Measurements from ENCODE around the gene WDFY1.

WDFY1 gene

DNA sequence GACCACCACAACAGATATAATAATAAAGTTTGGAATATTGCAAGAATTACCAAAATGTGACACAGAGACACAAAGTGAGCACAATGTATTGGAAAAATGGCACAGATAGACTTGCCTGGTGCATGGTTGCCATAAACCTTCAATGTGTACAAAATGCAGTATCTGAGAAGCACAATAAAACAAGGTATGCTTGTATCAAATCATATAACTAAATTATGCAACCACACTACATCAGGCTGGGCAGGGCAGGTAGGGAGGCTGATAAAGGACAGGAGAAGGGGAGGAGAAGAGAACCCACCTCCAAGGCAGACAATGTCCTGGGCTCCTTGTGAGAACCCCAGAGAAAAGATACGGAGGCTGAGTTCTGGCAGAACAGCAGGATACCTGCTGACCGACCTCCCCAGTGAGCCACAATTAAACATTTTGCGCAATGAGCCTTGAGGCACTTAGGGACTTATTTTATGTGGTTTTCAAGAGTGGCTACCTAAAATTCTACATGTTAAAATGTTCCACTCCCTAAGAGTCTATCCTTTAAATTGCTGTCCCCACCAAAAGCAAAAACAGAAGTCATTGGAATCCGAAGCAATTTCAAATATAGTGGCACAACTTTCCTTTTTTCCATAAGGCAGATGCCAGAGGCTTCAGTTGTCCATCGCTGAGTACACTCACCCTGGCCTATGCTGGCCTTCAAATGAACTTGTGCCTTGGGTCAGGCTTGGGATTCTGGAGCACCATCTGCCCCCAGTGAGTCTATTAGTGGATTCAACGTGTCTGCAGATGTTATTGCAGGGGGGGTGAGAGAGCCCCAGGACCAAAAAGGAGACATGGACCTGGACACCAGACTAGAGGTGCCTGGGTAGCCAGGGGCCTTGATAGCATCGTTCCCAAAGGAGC, 16.8 kb downstream of the WDFY1 start:
- no peak for DNase-seq

GRCh38 chr2:223925106-223925505, 20.0 kb downstream of the WDFY1 start:
- no peak for DNase-seq

- no peak for DNase-seq
These were observed 21.2 kb downstream of the WDFY1 start for GRCh38 chr2:223923976-223924375.

- DNase-seq = no peak
These were observed 22.8 kb downstream of the WDFY1 start for GRCh38 chr2:223922308-223922707.

DNA sequence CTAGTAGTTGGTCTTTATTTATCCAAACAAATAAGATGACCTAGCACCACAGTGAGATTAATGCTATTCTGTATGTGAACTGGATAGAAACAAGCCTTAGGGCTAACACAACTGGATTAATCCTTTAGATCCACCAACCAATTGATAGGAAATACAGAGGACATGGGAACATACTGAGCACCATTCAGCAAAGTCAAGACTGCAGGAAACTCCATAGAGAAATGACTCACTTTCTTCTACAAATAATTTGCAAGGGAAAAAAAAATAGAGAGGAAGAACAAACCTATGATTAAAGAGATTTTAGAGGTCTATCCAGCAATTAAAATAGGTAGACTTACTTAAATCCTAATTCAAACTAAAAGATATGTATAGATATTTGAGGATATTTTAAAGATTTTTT, 23.9 kb downstream of the WDFY1 start:
- no peak for DNase-seq

DNA sequence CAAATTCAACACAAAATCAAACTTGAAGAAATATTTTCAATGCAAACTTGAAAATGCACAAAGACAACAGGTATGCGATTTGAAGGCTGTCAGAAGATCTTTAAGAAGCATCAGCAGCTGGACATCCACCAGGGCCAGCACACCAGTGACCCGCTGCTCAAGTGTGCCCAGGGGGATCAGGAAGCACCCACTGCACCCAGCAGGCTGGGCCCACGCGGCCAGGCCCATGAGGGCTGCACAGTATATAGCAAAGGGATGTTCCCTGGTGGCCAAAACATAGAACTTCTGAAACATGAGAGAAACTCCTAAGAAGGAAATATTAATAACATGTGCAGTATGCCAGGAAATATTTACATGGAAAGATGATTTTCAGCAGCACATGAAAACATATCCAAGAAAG, 25.0 kb downstream of the WDFY1 start:
- DNase-seq = no peak

- DNase-seq = no peak
These were observed 26.4 kb downstream of the WDFY1 start for GRCh38 chr2:223918671-223919134.

DNA sequence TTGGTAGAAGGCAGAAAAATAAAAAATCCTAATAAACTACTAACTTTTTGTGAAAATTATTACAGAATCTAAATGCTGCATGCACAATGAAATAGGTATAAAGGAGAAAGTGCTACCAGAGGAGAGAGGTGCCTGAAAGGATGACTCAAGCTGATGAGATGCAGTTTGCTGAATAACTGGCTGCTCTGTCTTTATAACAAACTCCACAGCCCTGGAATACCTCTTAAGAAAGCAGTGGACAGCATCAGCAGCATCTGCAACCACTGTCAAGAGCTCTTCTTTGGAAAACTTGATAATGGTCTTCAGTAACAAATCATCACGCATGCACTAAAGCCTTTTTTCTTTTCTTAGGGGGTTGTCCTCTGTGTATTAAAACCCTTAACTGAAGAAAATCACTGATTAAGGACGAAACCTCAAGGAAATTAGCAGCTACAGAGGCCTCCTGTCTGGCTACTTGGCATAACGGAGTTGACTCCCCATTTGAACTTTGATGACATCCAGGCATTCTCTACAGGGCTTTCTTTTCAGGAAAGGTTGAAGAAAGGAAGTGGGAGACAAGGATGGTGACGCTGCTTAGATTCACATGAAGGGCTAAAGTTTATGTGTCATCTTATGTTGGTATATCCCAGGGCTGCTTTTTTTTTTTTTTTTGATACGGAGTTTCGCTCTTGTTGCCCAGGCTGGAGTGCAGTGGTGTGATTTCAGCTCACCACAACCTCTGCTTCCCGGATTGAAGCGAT, 28.8 kb downstream of the WDFY1 start:
- DNase-seq = no peak

GRCh38 chr2:223915071-223915470, 30.1 kb downstream of the WDFY1 start:
- DNase-seq = no peak

- DNase-seq = no peak
These were observed 30.8 kb downstream of the WDFY1 start for GRCh38 chr2:223914324-223914723.

DNA sequence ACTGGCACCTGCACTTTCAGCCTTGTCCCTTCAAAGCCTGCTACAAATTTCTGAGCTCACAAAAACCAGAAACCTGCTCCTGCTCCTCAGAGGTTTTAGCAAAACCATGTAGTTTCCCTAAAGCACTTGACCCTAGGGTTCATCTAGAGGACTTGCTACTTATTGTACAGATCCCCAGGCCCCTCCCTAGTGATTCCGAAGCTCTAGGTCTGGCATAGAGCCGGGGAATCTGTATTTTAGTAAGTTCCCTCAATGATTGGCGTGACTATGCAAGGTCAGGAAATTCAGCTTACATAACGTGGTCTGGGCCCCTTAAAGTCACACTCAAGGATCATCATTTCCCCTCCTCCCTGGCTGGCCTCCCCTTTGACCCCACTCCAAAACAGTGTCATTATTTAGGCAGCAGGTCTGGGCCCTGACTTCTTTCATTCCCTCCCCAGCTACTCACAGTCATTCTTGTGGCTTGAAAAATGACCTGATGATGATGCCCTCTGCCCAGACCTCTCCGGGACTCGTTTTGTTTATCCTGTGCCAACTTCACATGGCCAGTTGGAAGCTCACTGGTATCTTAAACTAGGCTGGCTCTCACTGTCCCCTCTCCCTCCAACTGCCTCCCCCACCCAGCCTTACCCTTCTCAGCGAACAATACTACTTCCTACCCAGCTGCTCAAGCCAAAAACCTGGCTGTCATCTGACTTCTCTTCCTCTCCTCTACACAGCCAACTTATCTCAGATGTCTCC, 36.0 kb downstream of the WDFY1 start:
- no peak for DNase-seq

GRCh38 chr2:223908304-223908998, 36.7 kb downstream of the WDFY1 start:
- no peak for DNase-seq

GRCh38 chr2:223905996-223906395, 39.1 kb downstream of the WDFY1 start:
- no peak for DNase-seq

GRCh38 chr2:223901854-223902253, 43.3 kb downstream of the WDFY1 start:
- DNase-seq = no peak

DNA sequence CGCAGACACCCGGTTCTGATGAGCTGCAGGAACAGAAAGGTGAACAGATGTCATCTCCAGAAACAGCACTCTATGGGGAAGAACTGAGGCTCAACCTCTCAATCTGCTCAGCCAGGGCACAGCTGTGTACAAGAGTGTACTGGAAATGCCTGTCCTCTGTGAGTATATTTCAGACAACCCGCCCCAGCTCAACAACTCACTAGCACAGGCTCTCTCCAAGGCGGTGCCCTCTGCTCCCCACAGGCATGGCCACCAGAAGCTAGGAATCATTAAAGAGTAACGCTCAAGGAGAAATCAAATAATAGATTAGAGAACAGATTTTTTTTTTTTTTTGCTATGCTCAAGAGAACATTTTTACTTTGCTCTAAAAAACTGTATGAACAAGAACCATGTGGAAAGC, 43.8 kb downstream of the WDFY1 start:
- no peak for DNase-seq

GRCh38 chr2:223900531-223900930, 44.6 kb downstream of the WDFY1 start:
- no peak for DNase-seq

DNA sequence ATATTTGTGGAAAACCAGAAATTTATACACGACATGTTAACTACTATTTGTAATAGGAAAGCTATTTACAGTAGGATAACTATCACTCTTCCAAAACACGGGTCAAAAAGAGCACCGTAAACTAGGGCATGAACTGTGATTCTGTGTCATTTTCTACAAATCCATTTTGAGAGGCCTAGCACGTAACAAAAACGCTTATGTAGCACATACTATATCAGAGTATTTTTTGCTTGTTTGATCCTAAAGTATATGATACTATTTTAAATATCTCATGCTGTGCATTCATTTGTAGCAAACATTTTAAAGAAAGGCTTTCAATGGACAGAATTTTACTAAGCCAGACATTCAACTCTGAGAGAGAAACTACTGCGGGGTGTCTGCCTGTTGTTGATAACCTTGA, 45.1 kb downstream of the WDFY1 start:
- DNase-seq = no peak

- DNase-seq = peak; percentile 9
These were observed 47.3 kb downstream of the WDFY1 start for GRCh38 chr2:223897669-223898330.

GRCh38 chr2:223896833-223897311, 48.3 kb downstream of the WDFY1 start:
- DNase-seq = peak; percentile 18

- DNase-seq = no peak
These were observed 50.2 kb downstream of the WDFY1 start for GRCh38 chr2:223894968-223895367.

GRCh38 chr2:223894009-223894408, 51.1 kb downstream of the WDFY1 start:
- no peak for DNase-seq

DNA sequence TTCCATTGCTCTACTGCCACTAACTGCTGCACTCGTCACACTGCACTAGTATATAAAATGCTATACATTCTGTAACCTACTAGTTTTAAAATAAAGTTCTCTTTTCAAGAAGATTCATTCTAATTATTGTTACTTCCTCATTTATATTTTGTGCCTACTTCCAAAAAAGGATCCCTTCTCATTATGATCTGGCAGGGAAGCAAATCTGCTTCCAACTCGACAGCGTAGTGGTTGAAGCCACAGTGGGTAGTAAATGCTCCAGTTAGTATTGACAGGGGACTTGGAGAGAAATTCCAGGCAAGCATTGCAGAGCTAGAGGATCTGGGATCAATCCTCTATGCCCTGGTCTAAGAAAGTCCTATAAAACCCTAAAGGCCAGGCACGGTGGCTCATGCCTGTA, 54.4 kb downstream of the WDFY1 start:
- DNase-seq = no peak

Data from stimulated activated CD4-positive, alpha-beta T cell treated with anti-CD3 and anti-CD28 coated beads, Interleukin-15, amount 100 ng/mL, for 24 hours (primary cell).